ENCODE results near the gene VPREB3.

DNA sequence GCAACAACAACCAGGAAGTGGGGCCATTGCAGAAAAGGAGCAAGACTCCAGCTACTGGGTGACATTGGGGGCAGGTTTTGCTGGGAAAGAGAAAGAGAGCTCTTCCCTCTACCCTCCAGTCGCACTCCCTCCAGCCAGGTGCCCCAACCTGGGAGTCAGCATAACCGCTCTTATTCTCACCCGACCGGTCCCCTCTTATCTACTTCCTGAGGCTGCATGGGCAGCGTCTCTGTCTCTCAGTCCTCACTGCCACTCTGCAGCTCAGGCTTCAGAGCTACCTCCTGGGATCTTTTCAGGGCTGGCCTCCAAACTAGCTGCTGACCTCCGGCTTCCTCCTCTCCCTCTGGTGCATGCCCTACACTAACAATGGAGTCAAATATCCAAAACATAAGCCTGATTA lies 8.4 kb downstream of the VPREB3 start:
- TF ChIP-seq POLR2A (IDR thresholded peaks at IDR 0.05; ENCODE audit: low read depth, low read length) (no peak), POLR2AphosphoS5 (IDR thresholded peaks at IDR 0.05; ENCODE audit: low read depth, low read length) (no peak)

Measured in GM12891 (cell line).